ENCODE data around the gene ZNF136.

The ZNF136 gene

GRCh38 chr19:12187625-12188024 lies 24.7 kb downstream of the ZNF136 start:
- FAIRE-seq (no peak), DNase-seq (ENCODE audit: low spot score) (no peak)

- no peak for FAIRE-seq
- no peak for DNase-seq (ENCODE audit: low spot score)
Observed at GRCh38 chr19:12194827-12195731, 32.2 kb downstream of the ZNF136 start.

GRCh38 chr19:12198136-12198535 lies 35.2 kb downstream of the ZNF136 start:
- DNase-seq (ENCODE audit: low spot score), result no peak
- no peak for FAIRE-seq

GRCh38 chr19:12199757-12200419 lies 37.0 kb downstream of the ZNF136 start:
- FAIRE-seq (no peak), DNase-seq (ENCODE audit: low spot score) (no peak)

- DNase-seq (ENCODE audit: low spot score) (no peak), FAIRE-seq (no peak)
Observed at GRCh38 chr19:12202250-12202649, 39.4 kb downstream of the ZNF136 start.

GRCh38 chr19:12205296-12205695 lies 42.4 kb downstream of the ZNF136 start:
- DNase-seq (ENCODE audit: low spot score) (no peak), FAIRE-seq (no peak)

- no peak for FAIRE-seq
- DNase-seq (ENCODE audit: low spot score), result no peak
Observed at GRCh38 chr19:12208221-12208620, 45.3 kb downstream of the ZNF136 start.

- no peak for DNase-seq (ENCODE audit: low spot score)
- no peak for FAIRE-seq
Observed at GRCh38 chr19:12217332-12217731, 54.4 kb downstream of the ZNF136 start.

- DNase-seq (ENCODE audit: low spot score) (no peak), FAIRE-seq (no peak)
Observed at GRCh38 chr19:12222980-12223630, 60.2 kb downstream of the ZNF136 start.

GRCh38 chr19:12224676-12225075 lies 61.8 kb downstream of the ZNF136 start:
- FAIRE-seq, result no peak

GRCh38 chr19:12229990-12230389 lies 67.1 kb downstream of the ZNF136 start:
- DNase-seq (ENCODE audit: low spot score) (no peak), FAIRE-seq (no peak)

More at GRCh38 chr19:12224676-12225075, 61.8 kb downstream of the ZNF136 start:
- DNase-seq (ENCODE audit: low spot score), result no peak

- no peak for DNase-seq (ENCODE audit: low spot score)
- no peak for FAIRE-seq
Observed at GRCh38 chr19:12230751-12231733, 68.1 kb downstream of the ZNF136 start.

GRCh38 chr19:12232961-12233360 lies 70.1 kb downstream of the ZNF136 start:
- FAIRE-seq (no peak), DNase-seq (ENCODE audit: low spot score) (no peak)

GRCh38 chr19:12237143-12237839 lies 74.4 kb downstream of the ZNF136 start:
- FAIRE-seq (no peak), DNase-seq (ENCODE audit: low spot score) (no peak)

All from RCC 7860 (cell line).